Right kidney (tissue), 1 donor: ENCODE measurements around the gene COL24A1.
"Not testable (repeated sequence)": the region's sequence is repeated elsewhere in the genome, so short reads cannot be mapped to it uniquely, and the experiment has no call there.

Source experiments
- DNase-seq: peaks from one replicate; pipeline ENCODE4 v3.0.0-alpha.2; 2016

Gene COL24A1

DNA sequence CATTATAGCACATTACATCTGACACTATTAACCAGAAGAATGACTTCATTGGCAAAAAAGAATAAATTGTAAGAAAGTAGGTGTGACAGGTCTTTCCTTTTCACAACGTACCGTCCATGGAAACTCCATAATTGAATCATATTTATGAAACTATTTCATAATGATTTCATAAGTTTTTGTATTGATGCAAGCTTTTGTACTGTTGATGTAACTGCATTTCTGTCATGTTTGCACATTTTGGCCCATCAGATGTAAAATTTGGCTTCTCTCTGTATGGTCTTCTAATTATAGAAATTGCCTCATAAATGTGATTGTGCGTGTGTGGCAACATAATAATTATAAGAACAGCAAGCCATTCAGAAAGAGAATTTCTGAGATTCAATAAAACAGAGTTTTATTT, 267.7 kb downstream of the COL24A1 start:
- DNase-seq, result no peak

DNA sequence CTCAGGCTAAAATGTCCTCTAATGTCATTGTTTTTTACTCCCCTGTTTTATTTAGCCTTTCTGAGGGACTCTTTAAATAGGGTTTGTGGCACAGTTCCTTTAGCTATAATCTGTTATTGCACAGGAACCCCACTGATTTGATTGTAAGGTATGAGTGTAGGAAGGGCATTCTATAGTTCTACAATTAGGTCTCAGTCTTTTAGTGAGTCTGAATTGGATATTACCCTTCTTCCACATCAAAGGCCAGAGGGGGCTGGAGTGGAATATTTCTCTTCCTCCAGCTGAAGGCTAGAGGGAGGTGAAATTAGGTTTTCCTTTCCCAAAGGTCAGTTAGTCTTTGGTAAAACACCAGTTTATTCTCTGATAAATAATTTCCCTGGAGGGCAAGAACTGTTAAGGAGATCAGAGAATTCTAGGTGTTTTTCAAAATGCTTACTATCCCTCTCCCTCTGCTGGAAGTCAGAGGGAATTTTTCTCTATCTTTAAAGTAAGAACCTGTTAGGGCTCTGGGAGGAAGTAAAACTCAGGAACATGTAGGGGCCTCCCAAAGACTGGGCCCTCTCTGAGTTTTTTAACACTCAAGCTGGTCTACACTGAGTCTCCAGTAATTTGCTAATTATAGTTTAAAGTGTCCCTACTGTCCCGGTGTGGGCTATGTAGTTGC, 272.1 kb downstream of the COL24A1 start:
- no peak for DNase-seq

DNA sequence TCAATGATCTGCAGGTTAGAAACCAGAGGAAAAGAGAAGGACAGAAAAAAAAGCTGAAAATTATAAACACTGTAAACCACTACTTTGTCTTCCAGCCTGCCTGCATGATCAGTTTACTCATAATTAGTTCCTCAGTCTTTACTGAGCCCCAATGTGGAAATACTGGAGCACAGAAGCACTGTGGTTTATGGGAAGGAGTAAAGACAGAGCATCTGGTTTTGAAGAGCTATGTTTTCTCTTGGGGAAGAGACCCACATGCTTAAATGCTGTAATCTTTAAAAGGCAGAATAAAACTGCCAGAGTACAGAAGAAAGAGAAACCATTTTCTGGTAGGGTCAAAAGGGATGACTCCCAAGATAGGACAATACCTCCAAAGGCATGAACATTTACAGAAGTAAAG, 289.4 kb downstream of the COL24A1 start:
- DNase-seq, result no peak

- no peak for DNase-seq
Observed at GRCh38 chr1:85865213-85865612, 291.4 kb downstream of the COL24A1 start.

DNA sequence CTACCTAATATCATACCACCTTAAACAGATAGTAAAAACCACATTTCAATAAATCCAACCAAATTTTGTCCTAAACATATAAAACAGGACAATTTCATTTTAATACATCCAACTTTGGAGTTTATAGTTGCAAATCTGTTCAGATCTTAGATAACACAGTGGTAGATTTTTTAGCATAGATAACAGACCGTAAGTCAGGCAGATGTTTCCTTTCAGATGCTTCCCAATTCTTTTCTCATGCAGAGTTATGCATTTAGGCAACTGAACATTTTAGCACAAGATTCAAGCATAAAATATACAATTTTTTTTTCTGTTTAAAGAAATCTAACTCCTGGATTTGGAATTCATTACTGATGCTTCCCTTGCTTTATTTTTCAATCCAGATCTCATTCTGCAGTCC, 291.8 kb downstream of the COL24A1 start:
- DNase-seq, result no peak

- not testable (repeated sequence) for DNase-seq
Observed at GRCh38 chr1:85863639-85864038, 292.9 kb downstream of the COL24A1 start.

DNA sequence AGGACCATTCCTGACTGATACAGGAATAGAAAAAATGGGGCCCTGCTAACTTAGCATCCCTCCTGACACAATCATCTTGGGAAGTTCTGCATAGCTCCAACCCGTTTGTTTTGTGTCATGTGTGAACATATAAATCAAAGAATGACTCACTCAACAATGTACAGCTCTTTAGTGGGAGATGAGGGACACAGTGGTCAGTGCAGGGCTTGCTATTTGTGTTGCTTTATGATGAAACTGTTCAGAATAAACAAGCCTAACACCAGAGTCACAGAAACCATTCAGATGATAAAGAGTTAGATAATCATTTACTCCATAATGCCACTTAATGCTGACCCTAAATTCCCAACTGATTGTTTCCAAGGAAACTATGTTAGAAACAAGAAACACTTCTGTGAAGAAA, 294.1 kb downstream of the COL24A1 start:
- DNase-seq, result no peak

DNA sequence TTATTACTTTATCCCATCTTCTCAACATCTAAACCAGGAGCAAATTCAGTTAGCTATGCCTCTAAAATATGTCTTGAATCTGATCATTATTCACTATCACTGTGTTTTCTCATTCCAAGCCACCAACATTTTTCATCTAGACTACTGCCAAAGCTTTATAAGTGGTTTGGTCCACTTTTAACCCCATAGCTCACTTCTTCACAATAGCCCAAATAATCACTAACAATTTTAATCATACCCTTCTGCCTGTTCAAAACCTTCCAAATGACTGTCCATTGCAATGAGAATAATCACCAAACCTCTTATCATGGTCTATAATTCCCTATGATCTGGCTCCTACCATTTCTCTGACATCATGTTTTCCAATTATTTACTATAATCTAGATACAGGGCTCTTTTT, 298.6 kb downstream of the COL24A1 start:
- DNase-seq, result no peak

DNA sequence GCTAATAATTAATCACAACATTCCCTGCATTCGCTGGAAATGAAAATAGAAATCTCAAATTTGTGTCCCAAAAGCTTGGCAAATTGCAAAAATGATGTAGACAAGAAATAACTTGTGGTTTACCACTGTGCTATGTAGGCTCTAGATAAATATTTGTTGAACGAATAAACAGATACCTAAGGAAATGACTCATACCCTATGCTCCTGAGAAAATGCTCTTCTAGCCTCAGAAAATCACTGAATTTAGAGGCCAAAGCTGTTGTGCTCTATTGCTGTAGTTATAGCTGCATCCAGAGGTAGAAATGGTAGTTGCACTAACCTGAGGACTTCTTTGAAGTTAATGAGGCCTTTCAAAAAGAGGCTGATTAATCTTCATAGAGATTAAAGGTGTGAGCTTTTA, 306.3 kb downstream of the COL24A1 start:
- DNase-seq, result peak; percentile 6

- DNase-seq, result no peak
Observed at GRCh38 chr1:85849660-85850059, 306.9 kb downstream of the COL24A1 start.

DNA sequence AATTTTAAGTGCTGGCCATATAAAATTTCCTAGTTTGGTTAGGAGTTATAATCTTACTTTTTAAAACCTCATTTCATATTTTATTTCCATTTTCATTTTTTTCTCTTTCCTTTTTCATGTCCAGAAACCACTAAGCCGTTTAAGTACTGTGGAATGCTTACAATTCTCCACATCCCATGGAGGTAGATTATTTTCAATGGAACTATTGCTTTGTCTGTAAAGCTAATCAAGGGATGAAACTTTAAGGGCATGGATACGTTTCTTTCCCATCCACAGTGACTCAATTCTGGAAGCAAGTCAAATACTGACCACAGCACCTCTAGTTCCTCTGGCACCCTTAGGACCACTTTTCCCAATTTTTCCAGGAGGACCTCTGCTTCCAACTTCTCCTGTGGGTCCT, 309.2 kb downstream of the COL24A1 start:
- DNase-seq, result no peak

DNA sequence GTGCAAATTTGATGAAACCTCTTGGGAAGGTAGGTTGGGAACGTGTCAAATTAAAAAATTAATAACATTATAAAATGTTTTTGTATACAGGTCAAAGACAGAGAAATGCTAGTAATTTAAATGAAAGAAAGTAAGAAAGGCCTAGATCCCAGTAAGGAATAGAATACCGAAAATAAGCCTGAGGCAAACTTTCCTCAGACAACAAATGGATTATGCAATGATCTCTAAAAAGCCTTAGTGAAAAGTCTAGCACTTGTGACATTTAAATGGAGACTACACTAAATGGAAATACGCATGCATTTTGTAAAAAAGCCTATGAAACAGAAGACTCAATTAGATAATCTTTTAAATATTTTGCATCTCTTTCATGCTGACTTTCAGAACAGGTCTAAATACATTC, 309.9 kb downstream of the COL24A1 start:
- DNase-seq, result no peak

GRCh38 chr1:85839459-85839858, 317.1 kb downstream of the COL24A1 start:
- no peak for DNase-seq

DNA sequence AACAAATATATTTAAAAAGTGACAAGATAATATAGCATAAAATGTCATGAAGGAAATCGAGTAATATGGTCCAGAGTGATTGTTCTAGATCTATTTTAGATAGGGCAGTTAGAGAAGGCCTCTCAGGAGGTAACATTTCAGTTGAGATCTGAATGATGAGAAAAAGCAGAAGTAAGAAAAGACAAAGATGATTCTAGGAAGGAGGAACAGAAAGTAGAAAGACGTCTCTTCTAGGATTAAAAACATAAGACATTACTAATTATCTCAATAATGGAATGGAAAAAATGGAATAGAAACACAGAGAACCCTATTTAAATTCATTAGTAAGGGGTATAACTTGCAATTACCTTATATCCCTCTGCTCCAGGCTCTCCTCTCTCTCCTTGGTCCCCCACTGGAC, 318.3 kb downstream of the COL24A1 start:
- no peak for DNase-seq

DNA sequence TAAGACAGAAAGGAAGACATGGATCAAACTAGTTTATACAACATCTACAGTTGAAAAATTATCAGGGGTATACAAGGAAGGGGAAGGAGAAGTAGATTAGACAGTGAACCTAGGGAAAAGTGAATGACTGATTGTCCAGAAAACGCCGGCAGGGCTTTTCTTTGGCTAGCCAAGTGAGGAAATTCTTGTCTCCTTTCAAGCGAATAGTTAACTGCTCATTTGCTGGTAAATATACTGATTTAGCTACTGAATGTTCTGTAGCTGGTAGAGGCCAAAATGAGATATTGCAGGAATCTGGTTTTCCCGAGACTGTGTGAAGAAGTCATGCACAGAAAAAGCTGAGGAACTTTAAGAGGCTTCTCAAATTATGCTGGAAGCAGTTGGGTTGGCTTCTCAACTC, 319.8 kb downstream of the COL24A1 start:
- no peak for DNase-seq

GRCh38 chr1:85833165-85833564, 323.4 kb downstream of the COL24A1 start:
- DNase-seq, result not testable (repeated sequence)

- DNase-seq, result no peak
Observed at GRCh38 chr1:85830837-85831236, 325.7 kb downstream of the COL24A1 start.

GRCh38 chr1:85824066-85824840, 332.3 kb downstream of the COL24A1 start:
- DNase-seq, result no peak

DNA sequence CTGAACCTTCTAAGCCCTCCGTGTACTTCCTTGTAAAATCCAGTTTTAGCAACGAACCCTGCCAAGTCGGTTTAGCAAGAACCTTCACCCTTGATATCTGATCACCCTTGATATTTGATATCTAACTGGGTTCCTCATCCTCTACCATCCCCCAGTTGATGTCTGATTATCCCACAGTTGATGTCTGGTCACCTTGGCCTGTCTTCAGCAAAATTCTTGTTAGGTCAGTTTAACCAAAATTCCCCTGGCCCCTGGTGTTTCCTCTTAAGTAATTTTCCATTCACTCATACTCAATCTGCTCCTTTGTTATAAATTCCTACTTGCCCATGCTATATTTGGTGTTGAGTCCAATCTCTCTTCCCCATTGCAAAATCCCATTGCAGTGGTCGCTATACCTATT, 333.9 kb downstream of the COL24A1 start:
- no peak for DNase-seq

GRCh38 chr1:85818371-85818770, 338.2 kb downstream of the COL24A1 start:
- no peak for DNase-seq

DNA sequence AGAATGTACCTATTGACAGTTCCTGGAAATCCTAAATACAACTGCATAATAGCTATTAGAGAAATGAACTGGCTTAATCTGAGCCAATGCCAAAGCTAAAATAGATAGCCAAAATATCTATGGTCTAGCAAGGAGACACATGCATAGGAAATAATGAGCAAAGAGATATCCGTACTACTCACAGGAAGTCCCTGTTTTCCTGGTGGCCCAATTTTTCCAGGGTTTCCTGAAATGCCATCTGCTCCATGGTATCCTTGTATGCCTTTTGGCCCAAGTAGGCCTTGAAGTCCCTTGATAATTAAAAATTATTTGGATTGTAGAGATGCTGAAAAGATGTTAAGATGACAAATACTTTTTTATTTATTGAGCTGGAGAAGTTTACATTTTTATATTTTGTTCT, 340.0 kb downstream of the COL24A1 start:
- no peak for DNase-seq

DNA sequence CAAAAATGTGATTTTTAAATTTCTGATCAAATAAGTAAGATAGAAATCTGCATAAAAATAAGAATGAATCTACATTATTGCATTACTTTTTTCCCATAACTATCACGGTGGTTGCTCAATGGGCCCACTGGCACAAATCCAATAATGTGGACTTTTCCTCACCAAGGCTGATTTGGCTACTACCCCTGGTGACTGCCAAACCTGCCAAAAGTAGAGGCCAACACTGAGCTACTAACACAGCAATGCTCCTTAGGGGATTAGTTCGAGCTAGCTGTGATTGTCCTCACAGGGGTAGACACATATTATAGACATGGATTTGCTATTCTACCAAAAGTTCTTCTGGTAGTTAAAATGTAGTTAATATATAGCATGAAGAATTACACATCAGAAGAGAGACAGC, 340.7 kb downstream of the COL24A1 start:
- no peak for DNase-seq

DNA sequence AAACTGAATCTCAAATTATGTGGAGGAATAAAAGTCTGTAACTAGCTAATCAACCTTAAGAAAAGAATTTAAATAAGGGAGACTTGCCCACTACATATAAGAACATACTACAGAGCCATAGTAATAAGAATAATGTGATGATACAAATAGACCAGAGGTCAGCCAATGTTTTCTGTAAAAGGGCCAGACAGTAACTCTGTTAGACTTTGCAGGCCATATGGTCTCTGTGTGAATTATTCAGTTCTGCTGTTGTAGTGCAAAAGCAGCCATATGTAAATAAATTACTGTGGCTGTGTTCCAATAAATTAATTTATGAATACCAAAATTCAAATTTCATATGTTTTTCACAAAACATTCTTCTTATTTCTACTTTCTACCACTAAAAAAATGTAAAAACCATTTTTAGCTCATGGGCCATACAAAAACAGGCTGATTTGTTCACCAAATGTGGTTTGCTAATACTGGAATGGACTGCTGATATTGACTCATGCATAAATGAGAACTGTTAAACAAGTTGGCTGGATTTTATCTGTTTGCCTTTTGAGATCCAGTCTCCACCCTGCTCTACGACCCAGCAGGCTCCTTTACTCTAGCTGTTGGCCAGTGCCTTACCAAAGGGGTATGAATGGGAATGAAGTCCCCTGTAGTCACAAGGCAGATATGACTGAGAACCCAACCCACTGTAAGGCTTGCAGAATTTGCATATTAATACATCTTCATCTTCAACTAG, 350.2 kb downstream of the COL24A1 start:
- DNase-seq, result no peak

DNA sequence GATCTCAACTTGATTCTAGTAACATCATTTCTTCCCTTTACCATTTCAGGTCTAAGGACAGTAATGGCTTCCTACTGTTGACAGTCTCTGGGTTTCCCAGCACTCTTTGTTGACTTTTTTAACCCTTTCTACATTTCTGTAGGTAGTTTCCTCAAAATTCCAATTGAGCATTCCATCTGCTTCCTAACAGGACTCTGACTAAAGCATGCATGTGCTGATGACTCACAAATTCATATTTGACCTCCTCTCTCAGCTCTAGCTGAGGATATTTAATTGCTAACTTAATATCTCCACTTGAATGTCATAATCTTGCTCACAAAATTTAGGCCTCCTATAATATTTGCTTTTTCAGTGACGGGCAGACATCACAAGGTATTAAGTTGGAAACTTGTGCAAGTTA, 355.1 kb downstream of the COL24A1 start:
- DNase-seq, result no peak
